Suprapubic skin (tissue), 4 donors: ENCODE measurements around the gene CNTNAP4.

Experiments
- POLR2A ChIP-seq, 2 donors: fragments of 450-650 bp; IDR thresholded peaks; one replicate each; pipeline ENCODE4 v1.6.1; 2017; ENCODE audit warnings: antibody characterized with exemption in 2 of 2, mild to moderate bottlenecking in 2 of 2, moderate library complexity in 2 of 2
- POLR2AphosphoS5 ChIP-seq, 3 donors: sonication (generic); formaldehyde crosslinking; IDR thresholded peaks; one replicate each; pipeline ENCODE4 v1.6.1; 2017; ENCODE audit warnings: antibody characterized with exemption in 3 of 3
- TF ChIP-seq, protein P1 (sequence below), 2 donors: fragments of 200-600 bp in 1 of 2; fragments of 450-650 bp in 1 of 2; sonication (generic) in 1 of 2; IDR thresholded peaks; one replicate each; pipeline ENCODE4 v1.5.1; 2016 to 2019; ENCODE audit warnings: antibody characterized with exemption in 2 of 2, mild to moderate bottlenecking in 1 of 2, moderate library complexity in 1 of 2

DNA sequence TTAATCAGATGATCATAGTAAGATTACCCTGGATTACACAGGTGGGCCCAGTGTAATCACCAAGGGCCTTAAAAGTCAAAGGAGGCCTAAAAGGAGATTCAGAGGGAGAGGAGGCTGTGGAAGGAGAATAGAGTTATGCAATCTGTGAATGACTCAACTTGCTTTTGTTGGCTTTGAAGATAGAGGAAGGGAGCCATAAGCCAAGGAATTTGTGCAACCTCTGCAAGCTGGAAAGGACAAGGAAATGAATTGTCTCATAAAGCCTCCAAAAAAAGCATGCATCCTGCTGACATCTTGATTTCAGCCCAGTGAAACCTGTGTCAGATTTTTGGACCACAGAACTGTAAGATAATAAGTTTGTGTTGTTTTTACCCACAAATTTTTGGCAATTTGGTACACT is 109.6 kb downstream of the CNTNAP4 start:
- TF ChIP-seq, protein P1, sequence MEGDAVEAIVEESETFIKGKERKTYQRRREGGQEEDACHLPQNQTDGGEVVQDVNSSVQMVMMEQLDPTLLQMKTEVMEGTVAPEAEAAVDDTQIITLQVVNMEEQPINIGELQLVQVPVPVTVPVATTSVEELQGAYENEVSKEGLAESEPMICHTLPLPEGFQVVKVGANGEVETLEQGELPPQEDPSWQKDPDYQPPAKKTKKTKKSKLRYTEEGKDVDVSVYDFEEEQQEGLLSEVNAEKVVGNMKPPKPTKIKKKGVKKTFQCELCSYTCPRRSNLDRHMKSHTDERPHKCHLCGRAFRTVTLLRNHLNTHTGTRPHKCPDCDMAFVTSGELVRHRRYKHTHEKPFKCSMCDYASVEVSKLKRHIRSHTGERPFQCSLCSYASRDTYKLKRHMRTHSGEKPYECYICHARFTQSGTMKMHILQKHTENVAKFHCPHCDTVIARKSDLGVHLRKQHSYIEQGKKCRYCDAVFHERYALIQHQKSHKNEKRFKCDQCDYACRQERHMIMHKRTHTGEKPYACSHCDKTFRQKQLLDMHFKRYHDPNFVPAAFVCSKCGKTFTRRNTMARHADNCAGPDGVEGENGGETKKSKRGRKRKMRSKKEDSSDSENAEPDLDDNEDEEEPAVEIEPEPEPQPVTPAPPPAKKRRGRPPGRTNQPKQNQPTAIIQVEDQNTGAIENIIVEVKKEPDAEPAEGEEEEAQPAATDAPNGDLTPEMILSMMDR (IDR thresholded peaks at IDR 0.05), result no peak
- TF ChIP-seq POLR2AphosphoS5 (IDR thresholded peaks at IDR 0.05), result no peak
- TF ChIP-seq POLR2A (IDR thresholded peaks at IDR 0.05), result no peak
